Colonic mucosa (tissue), 4 donors: Measurements from ENCODE around the gene ITGA11. TPM values are rescaled to one million over a fixed set of nuclear protein-coding genes. Genes with fewer than 3 reads are reported as not detected.

Source experiments
- DNase-seq: peaks from one replicate; pipeline ENCODE4 v3.0.0-alpha.2; 2020
- H3K27ac ChIP-seq: fragments of 200-600 bp; one replicate; pipeline ENCODE4 v1.8.0; 2021
- H3K27me3 ChIP-seq: fragments of 200-600 bp; one replicate; pipeline ENCODE4 v1.8.0; 2021
- H3K36me3 ChIP-seq: fragments of 200-600 bp; one replicate; pipeline ENCODE4 v1.8.0; 2021
- H3K4me1 ChIP-seq: fragments of 200-600 bp; one replicate; pipeline ENCODE4 v1.8.0; 2021; ENCODE audit warnings: mild to moderate bottlenecking
- H3K4me3 ChIP-seq: fragments of 200-600 bp; one replicate; pipeline ENCODE4 v1.8.0; 2021
- H3K9ac ChIP-seq, 2 donors: one replicate each; pipeline ENCODE4 v1.7.0; 2013; ENCODE audit warnings: control low read depth in 2 of 2, low read depth in 2 of 2, low read length in 2 of 2
- H3K9me3 ChIP-seq: fragments of 200-600 bp; one replicate; pipeline ENCODE4 v1.8.0; 2021
- CTCF ChIP-seq: fragments of 200-600 bp; IDR thresholded peaks from one replicate; pipeline ENCODE4 v1.8.0; 2022; ENCODE audit warnings: antibody characterized with exemption, mild to moderate bottlenecking
- intact Hi-C: fragments of 100-400 bp; cut with DNase I; formaldehyde crosslinking; loops from one replicate; pipeline ENCODE4 v1.14.1; 2022
- total RNA-seq, 2 donors: library from RNA; stranded (reverse); fragmentation: NEBNext Ultra II Directional in 1 of 2; extraction: Animal tissue kit (Norgen Biotek cat#: 25700) in 1 of 2; gene quantifications; one replicate each; pipeline ENCODE4 v1.2.1, GENCODE V29; 2021
- donor health status: healthy.
- donor health status: DM: no; HTN: no; CAD: no.
- donor health status: DM: no; HTN: no; CAD: no.

Gene ITGA11
- total RNA-seq, 2 donors from 2014 or later: 2.4 to 4.1 TPM

DNA sequence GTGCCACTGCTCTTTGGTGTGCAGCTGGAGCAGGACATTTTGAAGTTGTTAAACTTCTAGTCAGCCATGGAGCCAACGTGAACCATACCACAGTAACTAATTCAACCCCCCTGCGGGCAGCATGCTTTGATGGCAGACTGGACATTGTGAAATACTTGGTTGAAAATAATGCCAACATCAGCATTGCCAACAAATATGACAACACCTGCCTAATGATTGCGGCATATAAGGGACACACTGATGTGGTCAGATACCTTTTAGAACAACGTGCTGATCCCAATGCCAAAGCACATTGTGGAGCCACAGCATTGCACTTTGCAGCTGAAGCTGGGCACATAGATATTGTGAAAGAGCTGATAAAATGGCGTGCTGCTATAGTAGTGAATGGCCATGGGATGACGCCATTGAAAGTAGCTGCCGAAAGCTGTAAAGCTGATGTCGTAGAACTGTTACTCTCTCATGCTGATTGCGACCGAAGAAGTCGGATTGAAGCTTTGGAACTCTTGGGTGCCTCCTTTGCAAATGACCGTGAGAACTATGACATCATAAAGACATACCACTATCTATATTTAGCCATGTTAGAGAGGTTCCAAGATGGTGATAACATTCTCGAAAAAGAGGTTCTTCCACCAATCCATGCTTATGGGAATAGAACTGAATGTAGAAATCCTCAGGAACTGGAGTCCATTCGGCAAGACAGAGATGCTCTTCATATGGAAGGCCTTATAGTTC is 142.2 kb downstream of the ITGA11 start:
- Histone ChIP-seq H3K27me3 (no peaks in the 10 kb centered on the region), H3K4me3 (no peak overlapping the region), H3K36me3 (peaks cover 15% of the 10 kb centered on the region), H3K4me1 (no peaks in the 10 kb centered on the region), H3K9ac (no peak overlapping the region), H3K9me3 (no peaks in the 10 kb centered on the region), H3K27ac (no peak overlapping the region)
- no peak for TF ChIP-seq CTCF
- intact Hi-C loops: no loop called here
- no peak for DNase-seq

DNA sequence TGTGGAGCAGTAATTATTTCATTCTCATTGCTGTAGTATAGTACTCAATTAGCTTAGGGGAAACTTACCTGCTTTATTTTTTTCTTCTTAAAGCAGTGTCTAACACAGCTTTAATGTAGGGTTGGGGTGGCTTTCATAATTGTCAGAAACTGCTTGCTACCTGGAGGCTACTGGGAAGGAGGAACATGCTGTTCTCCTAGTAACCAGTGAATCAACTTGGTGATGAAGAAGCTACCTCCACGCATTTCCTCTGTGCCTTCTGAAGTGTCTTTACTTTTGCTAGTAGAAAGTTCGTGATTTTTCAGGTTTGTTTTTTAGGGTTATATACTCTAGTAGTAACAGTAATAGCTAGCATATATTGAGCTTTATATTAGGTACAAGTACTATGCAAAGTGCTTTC is 142.9 kb downstream of the ITGA11 start:
- Histone ChIP-seq H3K9ac (no peak overlapping the region), H3K36me3 (peaks cover 15% of the 10 kb centered on the region), H3K9me3 (no peaks in the 10 kb centered on the region), H3K4me1 (no peaks in the 10 kb centered on the region), H3K27ac (no peak overlapping the region), H3K27me3 (no peaks in the 10 kb centered on the region), H3K4me3 (no peak overlapping the region)
- intact Hi-C loops: no loop called here
- no peak for DNase-seq
- TF ChIP-seq CTCF: no peak

DNA sequence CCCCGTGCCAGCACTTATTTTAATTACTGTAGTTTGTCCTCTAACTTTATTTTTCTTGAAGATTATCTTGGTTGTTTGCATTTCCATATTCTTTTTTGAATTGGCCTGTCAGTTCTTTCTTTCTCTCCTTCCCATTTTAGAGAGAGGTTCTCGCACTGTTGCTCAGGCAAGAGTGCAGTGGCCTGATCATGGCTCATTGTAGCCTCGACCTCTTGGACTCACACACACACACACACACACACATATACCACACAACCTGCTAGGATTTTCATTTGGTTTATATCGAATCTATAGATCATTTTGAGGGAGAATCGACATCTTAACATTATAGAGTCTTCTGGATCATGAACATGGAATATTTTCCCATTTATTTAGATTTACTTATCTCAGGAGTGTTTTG is 145.7 kb downstream of the ITGA11 start:
- Histone ChIP-seq H3K9me3 (no peaks in the 10 kb centered on the region), H3K9ac (no peak overlapping the region), H3K4me3 (no peak overlapping the region), H3K36me3 (peaks cover 13% of the 10 kb centered on the region), H3K4me1 (no peaks in the 10 kb centered on the region), H3K27me3 (no peaks in the 10 kb centered on the region), H3K27ac (no peak overlapping the region)
- TF ChIP-seq CTCF: no peak
- intact Hi-C loops: no loop called here
- DNase-seq: no peak

DNA sequence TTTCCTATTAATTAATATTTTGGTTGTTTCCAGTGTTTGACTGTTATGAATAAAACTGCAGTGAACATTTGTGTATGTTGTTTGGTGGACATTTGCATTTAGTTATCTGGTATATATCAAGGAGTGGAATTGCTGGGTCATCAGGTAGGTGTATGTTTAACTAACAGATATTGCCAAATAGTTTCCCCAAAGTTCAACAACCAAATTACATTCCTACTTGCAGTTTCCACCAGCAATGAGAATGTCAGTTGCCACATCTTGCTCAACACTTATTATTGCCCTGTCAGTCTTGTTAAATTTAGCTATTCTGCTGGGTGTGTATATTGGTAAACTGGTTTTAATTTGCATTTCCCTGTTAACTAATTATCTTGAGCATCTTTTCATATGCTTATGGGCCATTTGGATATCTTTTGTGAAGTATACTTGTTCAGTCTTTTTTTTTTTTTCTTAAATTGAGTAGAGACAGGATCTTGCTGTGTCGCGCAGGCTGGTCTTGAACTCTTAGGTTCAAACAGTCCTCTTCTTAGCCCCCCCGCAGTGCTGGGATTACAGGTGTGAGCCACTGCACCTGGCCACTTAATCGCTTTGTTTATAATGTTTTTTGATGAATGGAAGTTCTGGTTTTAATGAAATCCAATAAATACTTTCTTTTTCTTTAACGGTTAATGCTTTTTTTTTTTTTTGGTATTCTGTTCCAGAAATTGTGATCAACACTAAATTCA is 146.5 kb downstream of the ITGA11 start:
- Histone ChIP-seq H3K4me1 (peaks cover 5% of the 10 kb centered on the region), H3K27ac (no peak overlapping the region), H3K9me3 (no peaks in the 10 kb centered on the region), H3K27me3 (no peaks in the 10 kb centered on the region), H3K9ac (no peak overlapping the region), H3K36me3 (peaks cover 6% of the 10 kb centered on the region), H3K4me3 (no peak overlapping the region)
- TF ChIP-seq CTCF: no peak
- intact Hi-C loops: no loop called here
- DNase-seq: no peak

- Histone ChIP-seq H3K9ac (no peak overlapping the region), H3K27ac (no peak overlapping the region), H3K9me3 (no peaks in the 10 kb centered on the region), H3K4me1 (peaks cover 5% of the 10 kb centered on the region), H3K36me3 (no peaks in the 10 kb centered on the region), H3K4me3 (no peak overlapping the region), H3K27me3 (no peaks in the 10 kb centered on the region)
- intact Hi-C loops: no loop called here
- no peak for TF ChIP-seq CTCF
- no peak for DNase-seq
Observed at GRCh38 chr15:68284616-68285258, 147.2 kb downstream of the ITGA11 start.
